ENCODE data around the gene SURF6. TPM values are rescaled to one million over a fixed set of nuclear protein-coding genes. Genes with fewer than 3 reads are reported as not detected.
"Not testable (repeated sequence)": the region's sequence is repeated elsewhere in the genome, so short reads cannot be mapped to it uniquely, and the experiment has no call there.

SURF6 gene
- total RNA-seq, 1 donor from 2014 or later, result 17.3 TPM

- DNase-seq (ENCODE audit: low spot score) (peak; percentile 32), ATAC-seq (no peak)
- intact Hi-C loops (cut with DNase I), result loop anchor here (10.0 kb wide), 1 partner anchor 148 kb away; no protein-coding TSS in a partner anchor
These were observed 3.0 kb downstream of the SURF6 start for GRCh38 chr9:133333011-133333410.

GRCh38 chr9:133332381-133332730 lies 3.6 kb downstream of the SURF6 start:
- DNase-seq (ENCODE audit: low spot score) (peak; percentile 40), ATAC-seq (no peak)
- intact Hi-C loops (cut with DNase I), result loop anchor here (10.0 kb wide), 1 partner anchor 148 kb away; no protein-coding TSS in a partner anchor

GRCh38 chr9:133331641-133332380 lies 4.2 kb downstream of the SURF6 start:
- DNase-seq (ENCODE audit: low spot score) (peak; percentile 54), ATAC-seq (no peak)
- intact Hi-C loops (cut with DNase I), result loop anchor here (10.0 kb wide), 1 partner anchor 147 kb away; no protein-coding TSS in a partner anchor

- intact Hi-C loops (cut with DNase I), result loop anchor here (10.0 kb wide), 1 partner anchor 146 kb away; no protein-coding TSS in a partner anchor
- ATAC-seq (no peak), DNase-seq (ENCODE audit: low spot score) (no peak)
These were observed 4.8 kb downstream of the SURF6 start for GRCh38 chr9:133331221-133331620.

- peak; percentile 55 for DNase-seq (ENCODE audit: low spot score)
- not testable (repeated sequence) for ATAC-seq
- intact Hi-C loops (cut with DNase I), result loop anchor here (10.0 kb wide), 1 partner anchor 145 kb away; no protein-coding TSS in a partner anchor
These were observed 6.5 kb downstream of the SURF6 start for GRCh38 chr9:133329306-133330156.

GRCh38 chr9:133327834-133328484 lies 8.0 kb downstream of the SURF6 start:
- intact Hi-C loops (cut with DNase I), result no loop called here
- DNase-seq (ENCODE audit: low spot score) (peak; percentile 37), ATAC-seq (no peak)

GRCh38 chr9:133327021-133327420 lies 9.0 kb downstream of the SURF6 start:
- intact Hi-C loops (cut with DNase I); DNase-seq (ENCODE audit: low spot score); ATAC-seq: not testable (repeated sequence)

GRCh38 chr9:133323991-133324703 lies 11.8 kb downstream of the SURF6 start:
- DNase-seq (ENCODE audit: low spot score), result no peak
- intact Hi-C loops (cut with DNase I), result no loop called here
- ATAC-seq, result no peak

GRCh38 chr9:133323211-133323610 lies 12.8 kb downstream of the SURF6 start:
- DNase-seq (ENCODE audit: low spot score), result no peak
- intact Hi-C loops (cut with DNase I), result no loop called here
- ATAC-seq, result no peak

- no peak for ATAC-seq
- no peak for DNase-seq (ENCODE audit: low spot score)
- intact Hi-C loops (cut with DNase I), result no loop called here
These were observed 13.3 kb downstream of the SURF6 start for GRCh38 chr9:133322701-133323100.

- no peak for DNase-seq (ENCODE audit: low spot score)
- no peak for ATAC-seq
- intact Hi-C loops (cut with DNase I), result no loop called here
These were observed 14.5 kb downstream of the SURF6 start for GRCh38 chr9:133321411-133321935.

GRCh38 chr9:133320421-133320881 lies 15.5 kb downstream of the SURF6 start:
- DNase-seq (ENCODE audit: low spot score), result no peak

GRCh38 chr9:133317551-133317950 lies 18.4 kb downstream of the SURF6 start:
- intact Hi-C loops (cut with DNase I); ATAC-seq: not testable (repeated sequence)
- peak; percentile 46 for DNase-seq (ENCODE audit: low spot score)

More at GRCh38 chr9:133320421-133320881, 15.5 kb downstream of the SURF6 start:
- no peak for ATAC-seq
- intact Hi-C loops (cut with DNase I), result no loop called here

- ATAC-seq (no peak), DNase-seq (ENCODE audit: low spot score) (no peak)
- intact Hi-C loops (cut with DNase I), result no loop called here
These were observed 20.0 kb downstream of the SURF6 start for GRCh38 chr9:133315997-133316396.

GRCh38 chr9:133309608-133310007 lies 26.4 kb downstream of the SURF6 start:
- DNase-seq (ENCODE audit: low spot score) (no peak), ATAC-seq (no peak)
- intact Hi-C loops (cut with DNase I), result no loop called here

GRCh38 chr9:133307301-133307700 lies 28.7 kb downstream of the SURF6 start:
- intact Hi-C loops (cut with DNase I), result no loop called here
- no peak for ATAC-seq
- no peak for DNase-seq (ENCODE audit: low spot score)

- ATAC-seq, result no peak
- intact Hi-C loops (cut with DNase I), result no loop called here
- DNase-seq (ENCODE audit: low spot score), result no peak
These were observed 29.5 kb downstream of the SURF6 start for GRCh38 chr9:133306242-133307204.

All from sciatic nerve (tissue), 2 donors.